ENCODE results near the gene ATG4D.
"Not testable (repeated sequence)": the region's sequence is repeated elsewhere in the genome, so short reads cannot be mapped to it uniquely, and the experiment has no call there.

The ATG4D gene

DNA sequence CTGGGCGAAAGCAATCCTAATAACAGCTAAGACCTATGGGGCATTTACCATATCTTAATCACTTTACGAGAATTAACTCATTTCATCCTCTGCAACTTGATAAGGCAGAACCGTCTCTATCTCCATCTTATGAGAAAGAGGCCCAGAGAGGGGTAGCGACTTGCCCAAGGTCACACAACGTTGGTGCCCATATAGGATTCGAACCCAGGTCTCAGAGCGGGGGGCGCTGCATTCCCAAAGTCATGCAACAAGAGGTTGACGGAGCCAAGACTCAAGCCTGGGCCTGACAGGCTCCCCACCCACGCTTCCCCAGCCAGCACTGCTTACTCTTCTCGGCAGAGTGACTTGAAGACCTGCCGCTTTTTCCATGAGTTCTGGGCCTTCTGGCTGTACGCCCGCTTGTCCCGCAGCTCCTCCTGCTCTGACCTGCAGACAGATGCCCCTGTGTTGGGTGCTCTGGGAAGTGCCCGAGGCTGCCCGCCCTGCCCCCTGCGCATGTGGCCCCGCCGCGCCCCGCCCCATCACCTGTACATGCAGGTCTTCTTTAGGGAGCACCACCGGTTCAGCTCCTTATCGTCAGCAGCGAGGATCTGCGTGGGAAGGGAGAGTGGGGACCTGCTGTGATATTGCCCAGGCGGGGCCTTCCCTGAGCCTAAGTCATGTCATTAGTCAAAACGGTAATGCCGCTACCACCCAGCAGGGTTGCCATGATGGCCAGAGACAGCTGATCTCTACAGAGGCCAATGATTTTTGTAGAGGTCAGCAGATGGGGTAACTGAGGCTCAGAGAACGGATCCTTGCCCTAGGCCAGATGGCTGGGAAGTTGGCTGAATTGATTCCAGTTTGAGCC lies 11.3 kb downstream of the ATG4D start:
- Mint-ChIP-seq H3K27ac (peak overlapping the region; percentile 30 to 80), H3K4me1 (peaks cover 81% of the 10 kb centered on the region), H3K27me3 (no peaks in the 10 kb centered on the region), H3K9me3 (no peaks in the 10 kb centered on the region), H3K4me3 (peak overlapping the region; percentile 76 to 79)
- DNase-seq (peak in 1 of 2 donors; percentile 30), ATAC-seq (no peak)

- peak overlapping the region in 1 of 2 donors; percentile 78 for H3K27ac Mint-ChIP-seq
- H3K4me1 Mint-ChIP-seq = peaks cover 80% of the 10 kb centered on the region
- ATAC-seq = no peak
Observed at GRCh38 chr19:10555610-10555973, 11.9 kb downstream of the ATG4D start.

DNA sequence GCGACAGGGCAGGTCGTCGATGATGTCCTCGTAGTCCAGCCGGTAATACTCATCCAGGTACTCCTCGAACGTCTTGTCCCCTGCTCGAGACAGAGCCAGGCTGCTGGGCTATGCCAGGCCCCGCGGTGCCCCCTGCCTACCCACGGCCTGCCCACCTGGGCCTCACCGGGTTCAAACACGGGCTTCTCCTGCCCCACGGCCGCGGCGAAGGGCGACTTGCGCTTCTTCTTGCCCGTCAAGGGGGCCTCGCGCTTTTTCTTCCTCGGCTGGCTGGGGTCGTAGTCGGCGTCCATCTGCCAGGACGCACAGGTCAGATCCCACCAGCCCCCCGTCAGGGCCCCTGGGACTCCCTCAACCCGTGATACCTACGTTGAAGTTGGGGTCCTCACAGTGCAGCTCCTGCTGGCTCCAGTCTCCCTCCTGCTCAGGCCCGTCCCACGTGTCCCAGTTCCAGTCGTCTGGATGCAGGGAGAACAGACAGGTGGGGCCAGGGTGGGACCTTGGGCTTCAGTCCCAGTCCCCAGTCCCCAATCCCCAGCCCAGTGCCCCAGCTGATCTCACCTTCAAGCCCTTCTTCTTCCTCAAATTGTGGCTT lies 14.0 kb downstream of the ATG4D start:
- H3K27ac Mint-ChIP-seq = peak overlapping the region in 1 of 2 donors; percentile 86
- no peaks in the 10 kb centered on the region for H3K9me3 Mint-ChIP-seq
- peaks cover 73% of the 10 kb centered on the region for H3K4me1 Mint-ChIP-seq
- H3K27me3 Mint-ChIP-seq = no peaks in the 10 kb centered on the region
- DNase-seq (no peak), ATAC-seq (no peak)
- no peak overlapping the region for H3K4me3 Mint-ChIP-seq

More at GRCh38 chr19:10555610-10555973, 11.9 kb downstream of the ATG4D start:
- Mint-ChIP-seq H3K27me3 (no peaks in the 10 kb centered on the region), H3K9me3 (no peaks in the 10 kb centered on the region), H3K4me3 (peak overlapping the region in 1 of 2 donors; percentile 24)
- DNase-seq = no peak

DNA sequence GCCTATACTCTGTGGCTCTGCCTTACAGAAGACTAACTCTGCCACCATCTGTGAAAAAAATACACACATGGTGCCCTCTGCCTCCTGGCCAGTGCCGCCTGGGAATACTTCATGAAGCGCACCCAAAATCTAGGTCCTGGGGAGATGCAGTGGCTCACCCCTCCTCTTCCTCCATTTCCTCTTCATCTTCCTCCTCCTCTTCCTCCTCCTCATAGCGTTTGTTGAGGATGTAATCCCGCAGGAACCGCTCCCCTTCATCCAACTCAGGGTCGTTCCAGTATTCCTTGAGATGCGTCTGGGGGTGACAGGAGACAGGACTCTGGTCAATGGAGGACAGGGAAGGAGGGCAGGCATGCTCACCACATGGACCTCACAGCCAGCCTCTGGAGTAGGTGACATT lies 16.4 kb downstream of the ATG4D start:
- no peak overlapping the region for H3K27ac Mint-ChIP-seq
- H3K9me3 Mint-ChIP-seq = no peaks in the 10 kb centered on the region
- H3K27me3 Mint-ChIP-seq = no peaks in the 10 kb centered on the region
- ATAC-seq = no peak
- H3K4me1 Mint-ChIP-seq = peaks cover 58% of the 10 kb centered on the region
- H3K4me3 Mint-ChIP-seq = no peak overlapping the region
- no peak for DNase-seq

DNA sequence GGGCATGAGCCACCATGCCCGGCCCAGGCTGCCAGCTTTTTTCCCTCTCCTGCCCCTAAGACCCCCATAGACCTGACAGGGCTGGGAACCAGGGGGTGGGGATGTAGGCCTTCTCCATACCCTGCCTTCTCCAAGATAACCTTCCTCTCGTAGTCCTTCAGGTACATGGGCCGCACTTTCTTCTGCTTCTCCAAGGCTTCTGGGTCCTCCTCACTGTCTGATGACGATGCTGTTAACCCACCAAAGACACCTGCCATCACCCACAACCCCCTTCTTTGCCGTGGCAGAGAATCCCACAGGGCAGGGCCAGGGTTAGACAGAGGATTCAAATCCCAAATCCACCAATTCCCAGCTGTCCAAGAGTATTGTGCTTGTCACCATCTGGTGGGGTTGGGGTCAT lies 18.9 kb downstream of the ATG4D start:
- Mint-ChIP-seq H3K4me1 (peaks cover 69% of the 10 kb centered on the region), H3K4me3 (no peak overlapping the region), H3K9me3 (no peaks in the 10 kb centered on the region), H3K27me3 (no peaks in the 10 kb centered on the region), H3K27ac (no peak overlapping the region)
- ATAC-seq (no peak), DNase-seq (no peak)

DNA sequence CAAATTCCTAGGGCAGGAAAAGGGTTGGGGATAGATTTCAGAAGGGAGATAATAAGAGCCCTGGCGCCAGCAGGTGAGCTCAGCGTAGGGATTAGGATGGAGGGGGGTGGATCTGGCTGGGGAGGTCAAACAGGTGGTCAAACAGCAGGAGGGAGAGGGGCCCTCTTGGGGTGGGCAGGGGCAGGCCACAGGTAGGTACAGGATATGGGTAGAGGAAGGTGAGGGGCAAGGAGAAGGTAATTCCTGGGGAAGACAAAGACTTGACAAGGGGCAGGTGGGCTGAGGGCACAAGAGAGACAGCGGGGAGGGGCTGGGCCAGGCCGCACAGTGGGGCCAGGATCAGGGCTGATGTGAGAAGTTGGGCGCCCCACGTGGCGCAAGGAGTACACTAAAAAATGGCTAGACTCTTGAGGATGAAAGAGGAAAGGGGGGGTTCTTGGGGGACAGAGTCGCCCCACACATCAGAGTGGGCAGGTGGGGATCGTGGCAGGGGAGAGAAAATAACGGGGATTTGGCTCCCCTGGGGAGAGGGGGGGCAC lies 21.4 kb downstream of the ATG4D start:
- no peaks in the 10 kb centered on the region for H3K9me3 Mint-ChIP-seq
- peaks cover 58% of the 10 kb centered on the region for H3K4me1 Mint-ChIP-seq
- DNase-seq (peak; percentile 52 to 68), ATAC-seq (peak; percentile 10)
- peak overlapping the region; percentile 97 to 98 for H3K4me3 Mint-ChIP-seq
- H3K27me3 Mint-ChIP-seq = no peaks in the 10 kb centered on the region
- H3K27ac Mint-ChIP-seq = peak overlapping the region; percentile 95 to 99

DNA sequence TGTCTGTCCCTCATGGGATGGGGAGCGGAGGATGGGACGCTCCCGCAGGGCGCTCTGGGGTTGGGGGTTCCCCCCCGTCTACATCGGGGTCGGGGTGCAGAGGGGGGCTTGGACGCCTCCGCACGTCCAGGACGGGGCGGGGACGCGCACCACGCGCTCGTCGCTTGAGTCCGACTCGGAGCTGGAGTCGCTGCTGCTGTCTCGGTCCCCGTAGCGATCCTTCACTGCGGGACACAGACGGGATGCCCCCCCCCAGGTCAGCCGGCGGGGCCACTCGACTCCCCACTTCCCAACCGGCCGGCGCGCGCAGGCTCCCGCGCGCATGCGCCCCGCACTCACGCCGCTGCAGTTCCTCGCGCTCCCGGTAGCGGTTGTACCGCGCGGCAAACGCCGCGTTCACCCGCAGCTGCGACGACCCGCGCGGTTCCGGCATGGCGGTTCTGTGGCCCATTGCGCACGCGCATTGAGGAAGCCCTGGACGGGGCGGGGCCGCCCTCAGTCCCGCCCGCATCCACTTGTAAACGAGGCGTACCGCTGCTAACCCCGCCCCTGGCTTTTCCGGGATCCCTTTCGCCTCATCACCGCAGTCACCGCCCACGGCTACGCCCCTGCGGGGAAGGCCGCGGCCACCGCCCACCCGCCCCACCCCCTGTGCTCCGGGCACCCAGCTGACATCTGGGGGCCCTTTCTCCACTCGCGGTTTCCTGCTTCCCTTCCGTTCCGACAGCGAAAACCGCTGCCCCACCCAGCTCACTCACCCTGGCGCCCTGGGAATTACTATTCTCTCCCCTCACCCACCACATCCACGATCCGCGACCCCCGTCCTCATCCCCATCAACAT lies 22.1 kb downstream of the ATG4D start, which contains the start of gene KRI1:
TSS of gene KRI1 (minus strand) at position 444 of the 841 bp plus-strand sequence. CDS start at position 433, 11 bp downstream.
- H3K9me3 Mint-ChIP-seq = no peaks in the 10 kb centered on the region
- H3K4me3 Mint-ChIP-seq = peak within 1 kb of the TSS; percentile 97 to 98

DNA sequence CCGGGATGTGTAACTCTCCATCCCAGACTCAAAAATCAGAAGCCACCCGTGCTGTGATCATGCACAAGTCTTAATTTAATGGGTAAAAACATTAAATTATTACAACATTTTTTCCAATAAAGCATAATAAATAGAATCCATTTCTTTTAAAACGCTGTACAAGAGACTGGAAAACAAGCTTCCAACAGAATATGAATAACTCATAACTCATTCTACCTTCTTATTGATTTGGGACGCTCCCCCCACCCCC lies 22.6 kb downstream of the ATG4D start:
- Mint-ChIP-seq H3K4me1 (peaks cover 56% of the 10 kb centered on the region), H3K9me3 (no peaks in the 10 kb centered on the region), H3K27ac (peak overlapping the region; percentile 98), H3K4me3 (peak overlapping the region; percentile 97 to 98), H3K27me3 (no peaks in the 10 kb centered on the region)
- ATAC-seq (no peak), DNase-seq (no peak)

More for the DNA sequence above, 22.1 kb downstream of the ATG4D start, which contains the start of gene KRI1:
- Mint-ChIP-seq H3K27me3 (no peaks in the 10 kb centered on the region), H3K4me1 (peaks cover 58% of the 10 kb centered on the region), H3K27ac (peak within 1 kb of the TSS; percentile 98 to 99)
- peak; percentile 99 to 100 for DNase-seq
- ATAC-seq = peak; percentile 52

DNA sequence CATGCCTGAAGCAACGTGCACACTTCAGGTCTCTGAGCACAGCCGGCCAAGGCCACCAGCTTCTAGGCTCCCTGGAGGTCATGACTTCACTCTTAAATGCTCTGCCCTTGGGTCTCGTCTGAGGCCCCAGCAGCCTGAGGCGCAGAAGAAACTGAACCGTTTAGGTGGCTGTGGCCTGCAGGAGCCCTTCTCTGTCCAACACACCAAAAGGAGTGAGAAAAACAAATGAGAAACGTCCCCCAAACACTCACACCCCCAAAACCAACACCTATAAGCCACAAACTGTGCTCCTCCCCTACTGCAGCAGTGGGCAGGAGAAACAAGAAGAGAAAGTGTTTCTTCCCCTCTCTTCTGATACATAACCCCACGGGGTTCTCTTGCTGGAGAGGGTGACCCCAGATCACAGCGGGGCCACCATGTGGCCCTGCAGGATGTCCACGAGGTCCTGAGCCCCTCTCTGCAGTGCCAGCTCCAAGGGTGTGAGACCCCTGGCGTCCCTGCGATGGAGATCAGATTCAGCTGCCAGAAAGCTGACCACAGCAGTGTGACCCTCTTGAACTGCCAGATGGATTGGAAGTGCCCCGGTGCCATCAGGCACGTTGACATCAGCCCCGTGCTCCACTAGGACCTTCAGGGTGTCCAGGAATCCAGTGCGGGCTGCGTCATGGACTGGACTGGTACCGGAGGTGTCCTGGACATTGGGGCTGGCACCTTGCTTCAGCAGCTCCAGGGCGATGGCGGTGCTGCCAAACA lies 23.1 kb downstream of the ATG4D start:
- DNase-seq = peak; percentile 84 to 88
- peaks cover 51% of the 10 kb centered on the region for H3K4me1 Mint-ChIP-seq
- H3K27me3 Mint-ChIP-seq = no peaks in the 10 kb centered on the region
- peak overlapping the region; percentile 97 to 98 for H3K4me3 Mint-ChIP-seq
- peak; percentile 48 for ATAC-seq
- H3K27ac Mint-ChIP-seq = peak overlapping the region; percentile 98
- H3K9me3 Mint-ChIP-seq = no peaks in the 10 kb centered on the region

GRCh38 chr19:10567656-10568055 lies 24.0 kb downstream of the ATG4D start:
- Mint-ChIP-seq H3K27me3 (no peaks in the 10 kb centered on the region), H3K9me3 (no peaks in the 10 kb centered on the region), H3K4me1 (peaks cover 55% of the 10 kb centered on the region), H3K27ac (peak overlapping the region; percentile 87 to 95), H3K4me3 (peak overlapping the region; percentile 97 to 98)
- no peak for ATAC-seq
- no peak for DNase-seq

GRCh38 chr19:10568062-10568825 lies 24.5 kb downstream of the ATG4D start:
- peak; percentile 84 to 90 for DNase-seq
- H3K9me3 Mint-ChIP-seq = no peaks in the 10 kb centered on the region
- peak overlapping the region; percentile 87 to 95 for H3K27ac Mint-ChIP-seq
- H3K4me1 Mint-ChIP-seq = peaks cover 55% of the 10 kb centered on the region
- peak overlapping the region; percentile 97 to 98 for H3K4me3 Mint-ChIP-seq
- ATAC-seq = peak; percentile 47
- no peaks in the 10 kb centered on the region for H3K27me3 Mint-ChIP-seq

GRCh38 chr19:10568826-10569651 lies 25.3 kb downstream of the ATG4D start, which contains the start of gene CDKN2D:
Gene CDKN2D (minus strand): TSS chr19:10568979. CDS start chr19:10568653, 326 bp downstream.
- ATAC-seq (peak; percentile 82), DNase-seq (peak; percentile 100)
- Mint-ChIP-seq H3K27me3 (no peaks in the 10 kb centered on the region), H3K4me3 (peak within 1 kb of the TSS; percentile 97 to 98), H3K9me3 (no peaks in the 10 kb centered on the region), H3K4me1 (peaks cover 55% of the 10 kb centered on the region), H3K27ac (peak within 1 kb of the TSS; percentile 95)

DNA sequence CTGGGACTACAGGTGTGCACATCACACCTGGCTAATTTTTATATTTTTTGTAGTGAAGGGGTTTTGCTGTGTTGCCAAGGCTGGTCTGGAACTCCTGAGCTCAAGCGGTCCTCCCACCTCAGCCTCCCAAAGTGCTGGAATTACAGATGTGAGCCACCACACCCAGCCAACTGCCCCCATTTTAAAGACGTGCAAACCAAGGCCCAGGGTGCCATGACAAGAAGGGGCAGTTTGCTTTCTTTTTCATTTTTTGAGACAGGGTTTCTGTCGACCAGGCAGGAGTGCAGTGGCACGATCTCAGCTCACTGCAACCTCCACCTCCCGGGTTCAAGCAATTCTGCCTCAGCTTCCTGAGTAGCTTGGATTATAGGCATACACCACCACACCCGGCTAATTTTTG lies 30.1 kb downstream of the ATG4D start:
- H3K27me3 Mint-ChIP-seq, H3K9me3 Mint-ChIP-seq, DNase-seq, H3K4me3 Mint-ChIP-seq, H3K27ac Mint-ChIP-seq, ATAC-seq: not testable (repeated sequence)
- peaks cover 22% of the 10 kb centered on the region for H3K4me1 Mint-ChIP-seq
